ENCODE results near the gene ERC2.

DNA sequence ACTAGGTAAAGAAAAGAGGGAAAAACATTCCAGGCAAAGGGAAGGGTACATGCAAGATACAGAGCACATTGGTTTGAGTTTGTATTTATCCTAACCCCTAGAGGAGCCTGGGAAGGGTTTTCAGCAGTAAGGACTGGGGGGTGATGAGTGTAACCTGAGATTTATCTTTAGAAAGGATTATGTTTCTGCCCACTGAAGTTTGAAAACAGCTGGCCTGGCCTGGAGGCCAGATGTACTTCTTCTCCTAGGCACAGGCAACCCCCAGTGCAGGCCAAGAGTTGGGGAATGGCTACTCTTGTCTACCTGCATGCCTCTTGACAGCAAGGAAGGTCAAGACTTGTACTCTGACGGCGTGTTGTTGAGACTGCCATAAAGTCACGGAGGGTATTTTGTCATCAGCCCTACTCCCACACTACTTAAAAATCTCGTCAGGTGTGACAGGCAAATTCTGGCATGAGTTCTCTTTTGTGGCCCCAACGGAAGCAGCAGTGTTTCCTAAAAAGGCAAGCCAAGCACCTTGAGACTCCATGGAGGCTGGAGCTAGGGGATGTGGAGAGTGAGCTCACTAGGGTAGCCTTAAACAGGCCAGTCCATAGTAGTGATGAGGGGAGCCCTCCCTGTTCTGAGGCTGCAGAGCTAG lies 739.7 kb downstream of the ERC2 start:
- TF ChIP-seq, protein P1, sequence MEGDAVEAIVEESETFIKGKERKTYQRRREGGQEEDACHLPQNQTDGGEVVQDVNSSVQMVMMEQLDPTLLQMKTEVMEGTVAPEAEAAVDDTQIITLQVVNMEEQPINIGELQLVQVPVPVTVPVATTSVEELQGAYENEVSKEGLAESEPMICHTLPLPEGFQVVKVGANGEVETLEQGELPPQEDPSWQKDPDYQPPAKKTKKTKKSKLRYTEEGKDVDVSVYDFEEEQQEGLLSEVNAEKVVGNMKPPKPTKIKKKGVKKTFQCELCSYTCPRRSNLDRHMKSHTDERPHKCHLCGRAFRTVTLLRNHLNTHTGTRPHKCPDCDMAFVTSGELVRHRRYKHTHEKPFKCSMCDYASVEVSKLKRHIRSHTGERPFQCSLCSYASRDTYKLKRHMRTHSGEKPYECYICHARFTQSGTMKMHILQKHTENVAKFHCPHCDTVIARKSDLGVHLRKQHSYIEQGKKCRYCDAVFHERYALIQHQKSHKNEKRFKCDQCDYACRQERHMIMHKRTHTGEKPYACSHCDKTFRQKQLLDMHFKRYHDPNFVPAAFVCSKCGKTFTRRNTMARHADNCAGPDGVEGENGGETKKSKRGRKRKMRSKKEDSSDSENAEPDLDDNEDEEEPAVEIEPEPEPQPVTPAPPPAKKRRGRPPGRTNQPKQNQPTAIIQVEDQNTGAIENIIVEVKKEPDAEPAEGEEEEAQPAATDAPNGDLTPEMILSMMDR (IDR thresholded peaks at IDR 0.05; ENCODE audit: insufficient read depth, low read length, poor library complexity, severe bottlenecking): no peak
- TF ChIP-seq EZH2phosphoT487 (conservative IDR thresholded peaks at IDR 0.05; ENCODE audit: low read length): no peak

All from SU-DHL-6 (cell line).